CD4-positive, alpha-beta memory T cell (primary cell): Measurements from ENCODE around the gene BMAL1. TPM values are rescaled to one million over a fixed set of nuclear protein-coding genes. Genes with fewer than 3 reads are reported as not detected.

Source experiments
- CTCF ChIA-PET: fragments of 350-600 bp; sonication (Branson Sonifier 250); formaldehyde crosslinking; loops from one replicate; lab custom pipeline; 2021; ENCODE audit warnings: inconsistent platforms; ENCODE audit not compliant: partially characterized antibody; lab: Charles Lee
- POLR2A ChIA-PET: fragments of 350-600 bp; sonication (Branson Sonifier 250); formaldehyde crosslinking; loops from one replicate; lab custom pipeline; 2021; ENCODE audit not compliant: partially characterized antibody; lab: Charles Lee
- DNase-seq, 5 donors: peaks; one replicate each; pipeline versions ENCODE4 v3.0.0 to v3.0.0-alpha.2; 2020 to 2022; ENCODE audit warnings: mixed read lengths in 1 of 5
- H3K27ac ChIP-seq: one replicate; pipeline ENCODE4 v1.7.0; 2013; ENCODE audit warnings: low read depth, low read length
- H3K27me3 ChIP-seq: 2 replicates; pipeline ENCODE4 v1.7.0; 2013; ENCODE audit warnings: mild to moderate bottlenecking, low read length, moderate library complexity; ENCODE audit not compliant: insufficient read depth
- H3K36me3 ChIP-seq: 2 replicates; pipeline ENCODE4 v1.7.0; 2013; ENCODE audit warnings: mild to moderate bottlenecking, low read length, moderate library complexity; ENCODE audit not compliant: insufficient read depth
- H3K4me1 ChIP-seq: 2 replicates; pipeline ENCODE4 v1.7.0; 2013; ENCODE audit warnings: mild to moderate bottlenecking, low read length, moderate library complexity; ENCODE audit not compliant: insufficient read depth
- H3K4me3 ChIP-seq, 2 donors: one replicate each; pipeline ENCODE4 v1.7.0; 2013; ENCODE audit warnings: low read length in 2 of 2, mild to moderate bottlenecking in 1 of 2
- H3K9me3 ChIP-seq, 2 donors: one replicate each; pipeline ENCODE4 v1.7.0; 2013; ENCODE audit warnings: low read length in 2 of 2, control low read depth in 1 of 2; ENCODE audit not compliant: control insufficient read depth in 1 of 2
- H3K27ac Mint-ChIP-seq, 7 donors: one replicate each; pipeline ENCODE4 v1.8.0; 2020 to 2021; ENCODE audit warnings: mixed read lengths in 7 of 7, mild to moderate bottlenecking in 6 of 7, inconsistent platforms in 3 of 7, moderate library complexity in 3 of 7
- H3K27me3 Mint-ChIP-seq, 2 donors: one replicate each; pipeline ENCODE4 v1.8.0; 2020 to 2021; ENCODE audit warnings: mixed read lengths in 2 of 2
- H3K36me3 Mint-ChIP-seq, 2 donors: one replicate each; pipeline ENCODE4 v1.8.0; 2020 to 2021; ENCODE audit warnings: mixed read lengths in 2 of 2, inconsistent platforms in 1 of 2, mild to moderate bottlenecking in 1 of 2
- H3K4me1 Mint-ChIP-seq, 4 donors: one replicate each; pipeline ENCODE4 v1.8.0; 2020 to 2021; ENCODE audit warnings: mixed read lengths in 4 of 4, mild to moderate bottlenecking in 1 of 4
- H3K4me3 Mint-ChIP-seq, 8 donors: one replicate each; pipeline ENCODE4 v1.8.0; 2020 to 2021; ENCODE audit warnings: mixed read lengths in 8 of 8, mild to moderate bottlenecking in 7 of 8, moderate library complexity in 6 of 8, inconsistent platforms in 3 of 8
- H3K9me3 Mint-ChIP-seq, 8 donors: one replicate each; pipeline ENCODE4 v1.8.0; 2020 to 2021; ENCODE audit warnings: mixed read lengths in 8 of 8, mild to moderate bottlenecking in 5 of 8, inconsistent platforms in 3 of 8, moderate library complexity in 1 of 8
- intact Hi-C: fragments of 100-400 bp; cut with micrococcal nuclease; formaldehyde crosslinking; loops from one replicate; pipeline ENCODE4 v1.15.1; 2023
- polyA plus RNA-seq, 2 donors: library from polyadenylated mRNA; unstranded; fragments of 300-500 nt; fragmentation: Illumina TruSeq; gene quantifications; one replicate each; pipeline ENCODE4 v1.2.3, GENCODE V29; 2021
- total RNA-seq, 2 experiments: library from RNA; stranded (reverse); gene quantifications; one replicate each; pipeline ENCODE4 v1.2.3, GENCODE V29; 2021

BMAL1 gene
- total and polyA plus RNA-seq, 4 experiments from 2014 or later, result 18.8 to 112 (median 69.9) TPM

- POLR2A ChIA-PET, result interaction anchor here (1.3 to 2.8 kb wide), 3 partner anchors 17 to 38 kb away, joined by 3 to 9 read pairs (median 3); no protein-coding TSS in a partner anchor
- Mint-ChIP-seq H3K36me3 (peaks cover 3 to 21% of the 10 kb centered on the region in 2 donors), H3K4me3 (peak overlapping the region; percentile 88 to 96 (median 92)), H3K27ac (peak overlapping the region; percentile 77 to 95 (median 87)), H3K9me3 (no peaks in the 10 kb centered on the region), H3K4me1 (peaks cover 58 to 82% (median 71%) of the 10 kb centered on the region in 4 donors), H3K27me3 (no peaks in the 10 kb centered on the region)
- DNase-seq, result peak in 3 of 5 donors; percentile 18 to 29 (median 21)
- CTCF ChIA-PET, result interaction anchor here (0.6 to 3.9 kb wide), 5 partner anchors 7 to 187 kb away, joined by 3 to 25 read pairs (median 4); no protein-coding TSS in a partner anchor
- Histone ChIP-seq H3K27me3 (no peaks in the 10 kb centered on the region), H3K36me3 (no peaks in the 10 kb centered on the region), H3K9me3 (no peaks in the 10 kb centered on the region), H3K4me3 (no peak overlapping the region), H3K4me1 (peaks cover 69% of the 10 kb centered on the region), H3K27ac (peak overlapping the region; percentile 80)
- intact Hi-C loops, result no loop called here
Observed at GRCh38 chr11:13280092-13280722, 2.6 kb downstream of the BMAL1 start.

GRCh38 chr11:13280777-13281176 is 3.2 kb downstream of the BMAL1 start:
- intact Hi-C loops, result no loop called here
- H3K9me3 Mint-ChIP-seq, result no peaks in the 10 kb centered on the region
- H3K4me1 ChIP-seq, result peaks cover 75% of the 10 kb centered on the region

GRCh38 chr11:13283636-13284035 is 6.0 kb downstream of the BMAL1 start:
- Mint-ChIP-seq H3K4me1 (peaks cover 75 to 97% (median 89%) of the 10 kb centered on the region in 4 donors), H3K27me3 (no peaks in the 10 kb centered on the region), H3K4me3 (peak overlapping the region in 4 of 8 donors; percentile 27 to 45 (median 36)), H3K9me3 (no peaks in the 10 kb centered on the region), H3K36me3 (peaks cover 3 to 17% of the 10 kb centered on the region in 2 donors), H3K27ac (peak overlapping the region in 2 of 7 donors; percentile 13 to 85)
- Histone ChIP-seq H3K27ac (no peak overlapping the region), H3K27me3 (no peaks in the 10 kb centered on the region), H3K4me1 (peaks cover 94% of the 10 kb centered on the region), H3K4me3 (no peak overlapping the region), H3K36me3 (no peaks in the 10 kb centered on the region), H3K9me3 (no peaks in the 10 kb centered on the region)
- ChIA-PET POLR2A (no interaction called here), CTCF (interaction anchor here (1.3 kb wide), 1 partner anchor 52 kb away, joined by 4 read pairs; no protein-coding TSS in a partner anchor)
- intact Hi-C loops, result no loop called here
- DNase-seq, result no peak

More at GRCh38 chr11:13280777-13281176, 3.2 kb downstream of the BMAL1 start:
- no peaks in the 10 kb centered on the region for H3K27me3 Mint-ChIP-seq
- no peaks in the 10 kb centered on the region for H3K36me3 ChIP-seq
- no peak for DNase-seq
- H3K27ac Mint-ChIP-seq, result peak overlapping the region; percentile 65 to 95 (median 85)
- ChIA-PET POLR2A (no interaction called here), CTCF (interaction anchor here (3.9 kb wide), 1 partner anchor 55 kb away, joined by 25 read pairs; no protein-coding TSS in a partner anchor)
- H3K9me3 ChIP-seq, result no peaks in the 10 kb centered on the region
- peaks cover 3 to 21% of the 10 kb centered on the region in 2 donors for H3K36me3 Mint-ChIP-seq
- H3K4me1 Mint-ChIP-seq, result peaks cover 60 to 87% (median 75%) of the 10 kb centered on the region in 4 donors
- no peak overlapping the region for H3K27ac ChIP-seq
- H3K4me3 Mint-ChIP-seq, result peak overlapping the region; percentile 88 to 96 (median 92)
- no peaks in the 10 kb centered on the region for H3K27me3 ChIP-seq
- H3K4me3 ChIP-seq, result no peak overlapping the region

GRCh38 chr11:13284776-13285588 is 7.4 kb downstream of the BMAL1 start:
- Mint-ChIP-seq H3K9me3 (no peaks in the 10 kb centered on the region), H3K36me3 (peaks cover 3 to 19% of the 10 kb centered on the region in 2 donors), H3K4me3 (peak overlapping the region in 6 of 8 donors; percentile 4 to 51 (median 18)), H3K27me3 (no peaks in the 10 kb centered on the region), H3K4me1 (peaks cover 75 to 99% (median 89%) of the 10 kb centered on the region in 4 donors), H3K27ac (peak overlapping the region; percentile 13 to 83 (median 43))
- DNase-seq, result no peak
- intact Hi-C loops, result no loop called here
- Histone ChIP-seq H3K27ac (no peak overlapping the region), H3K27me3 (no peaks in the 10 kb centered on the region), H3K9me3 (no peaks in the 10 kb centered on the region), H3K4me1 (peaks cover 87% of the 10 kb centered on the region), H3K36me3 (no peaks in the 10 kb centered on the region), H3K4me3 (no peak overlapping the region)
- ChIA-PET POLR2A (no interaction called here), CTCF (no interaction called here)

GRCh38 chr11:13286279-13286821 is 8.8 kb downstream of the BMAL1 start:
- Histone ChIP-seq H3K27me3 (no peaks in the 10 kb centered on the region), H3K4me1 (peaks cover 78% of the 10 kb centered on the region), H3K27ac (no peak overlapping the region), H3K4me3 (no peak overlapping the region), H3K9me3 (no peaks in the 10 kb centered on the region), H3K36me3 (no peaks in the 10 kb centered on the region)
- Mint-ChIP-seq H3K27me3 (no peaks in the 10 kb centered on the region), H3K9me3 (no peaks in the 10 kb centered on the region), H3K4me1 (peaks cover 71 to 99% (median 88%) of the 10 kb centered on the region in 4 donors), H3K27ac (peak overlapping the region in 3 of 7 donors; percentile 6 to 27 (median 19)), H3K36me3 (peaks cover 3 to 14% of the 10 kb centered on the region in 2 donors), H3K4me3 (peak overlapping the region in 2 of 8 donors; percentile 14 to 48)
- ChIA-PET CTCF (interaction anchor here (0.7 to 1.8 kb wide), 4 partner anchors 7 to 52 kb away, joined by 3 to 6 read pairs (median 3); no protein-coding TSS in a partner anchor), POLR2A (interaction anchor here (1.0 to 1.6 kb wide), 4 partner anchors 8 to 13 kb away, joined by 3 to 7 read pairs (median 4); no protein-coding TSS in a partner anchor)
- intact Hi-C loops, result no loop called here
- no peak for DNase-seq

GRCh38 chr11:13287036-13287435 is 9.4 kb downstream of the BMAL1 start:
- Mint-ChIP-seq H3K27me3 (no peaks in the 10 kb centered on the region), H3K4me3 (peak overlapping the region in 2 of 8 donors; percentile 1 to 48), H3K27ac (peak overlapping the region in 5 of 7 donors; percentile 8 to 77 (median 37)), H3K9me3 (no peaks in the 10 kb centered on the region), H3K4me1 (peaks cover 66 to 99% (median 87%) of the 10 kb centered on the region in 4 donors), H3K36me3 (peaks cover 0 to 13% of the 10 kb centered on the region in 2 donors)
- no peaks in the 10 kb centered on the region for H3K36me3 ChIP-seq
- POLR2A ChIA-PET, result interaction anchor here (1.0 to 1.6 kb wide), 4 partner anchors 8 to 14 kb away, joined by 3 to 7 read pairs (median 4); no protein-coding TSS in a partner anchor
- H3K27ac ChIP-seq, result no peak overlapping the region
- no peaks in the 10 kb centered on the region for H3K27me3 ChIP-seq
- DNase-seq, result peak in 3 of 5 donors; percentile 14 to 48 (median 17)
- peaks cover 78% of the 10 kb centered on the region for H3K4me1 ChIP-seq
- H3K9me3 ChIP-seq, result no peaks in the 10 kb centered on the region
- CTCF ChIA-PET, result interaction anchor here (0.7 to 1.8 kb wide), 6 partner anchors 8 to 52 kb away, joined by 3 to 6 read pairs (median 4); no protein-coding TSS in a partner anchor
- intact Hi-C loops, result no loop called here
- no peak overlapping the region for H3K4me3 ChIP-seq
